GM21619 (cell line): ENCODE measurements around the gene ANKRD13A.
"Not testable (repeated sequence)": the region's sequence is repeated elsewhere in the genome, so short reads cannot be mapped to it uniquely, and the experiment has no call there.

Experiments used
- ATAC-seq: cut with Tn5 transposase; IDR thresholded peaks from one replicate; pipeline ENCODE4 v1.9.1; 2021; ENCODE audit not compliant: unreplicated experiment

The ANKRD13A gene

GRCh38 chr12:110006115-110006514 lies 6.9 kb downstream of the ANKRD13A start:
- ATAC-seq: no peak

- ATAC-seq: no peak
Observed at GRCh38 chr12:110007881-110008280, 8.7 kb downstream of the ANKRD13A start.

- ATAC-seq: not testable (repeated sequence)
Observed at GRCh38 chr12:110008681-110009398, 9.6 kb downstream of the ANKRD13A start.

GRCh38 chr12:110010853-110011723 lies 11.9 kb downstream of the ANKRD13A start:
- no peak for ATAC-seq

GRCh38 chr12:110012137-110012536 lies 12.9 kb downstream of the ANKRD13A start:
- peak; percentile 61 for ATAC-seq

GRCh38 chr12:110012659-110013058 lies 13.4 kb downstream of the ANKRD13A start:
- no peak for ATAC-seq

- ATAC-seq: no peak
Observed at GRCh38 chr12:110015132-110015531, 15.9 kb downstream of the ANKRD13A start.

- ATAC-seq: no peak
Observed at GRCh38 chr12:110020956-110021355, 21.7 kb downstream of the ANKRD13A start.

GRCh38 chr12:110023059-110023980 lies 24.1 kb downstream of the ANKRD13A start:
- no peak for ATAC-seq

- ATAC-seq: no peak
Observed at GRCh38 chr12:110024051-110024450, 24.8 kb downstream of the ANKRD13A start.

- no peak for ATAC-seq
Observed at GRCh38 chr12:110028323-110028722, 29.1 kb downstream of the ANKRD13A start.

GRCh38 chr12:110029290-110029815 lies 30.1 kb downstream of the ANKRD13A start:
- ATAC-seq: no peak

GRCh38 chr12:110033888-110034287 lies 34.7 kb downstream of the ANKRD13A start:
- no peak for ATAC-seq

- ATAC-seq: no peak
Observed at GRCh38 chr12:110035534-110036104, 36.4 kb downstream of the ANKRD13A start.

- ATAC-seq: no peak
Observed at GRCh38 chr12:110037315-110037714, 38.1 kb downstream of the ANKRD13A start.

GRCh38 chr12:110038741-110039084 lies 39.5 kb downstream of the ANKRD13A start:
- ATAC-seq: no peak

GRCh38 chr12:110039085-110039807 lies 40.0 kb downstream of the ANKRD13A start:
- ATAC-seq: no peak

GRCh38 chr12:110042264-110042663 lies 43.0 kb downstream of the ANKRD13A start:
- ATAC-seq: no peak

GRCh38 chr12:110046451-110047187 lies 47.4 kb downstream of the ANKRD13A start:
- no peak for ATAC-seq
